ENCODE results near the gene ELMO1.

ELMO1 gene

DNA sequence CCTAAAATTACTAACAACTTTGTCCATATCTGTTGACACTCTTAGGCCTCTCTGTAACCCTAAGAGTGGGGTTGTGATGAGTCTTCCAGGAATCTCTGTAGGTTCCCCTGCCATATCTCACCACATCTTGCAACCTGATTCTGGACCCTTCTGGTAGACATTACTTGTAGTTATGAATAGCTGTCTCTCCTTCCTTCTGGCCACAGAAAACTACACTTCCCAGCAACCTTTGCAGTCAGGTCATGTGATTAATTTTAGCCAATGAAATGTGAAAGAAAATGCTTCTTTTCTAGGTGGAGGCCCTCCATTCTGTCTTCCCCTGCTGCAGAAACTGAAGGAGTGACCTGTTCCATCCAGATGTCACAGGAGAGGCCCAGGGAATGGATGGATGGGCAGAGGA lies 576.8 kb downstream of the ELMO1 start:
- in situ Hi-C loops (cut with MboI; ENCODE audit: low pct_unique_long_range_greater_than_20kb, low sequenced_read_pairs, unreplicated experiment): no loop called here
- TF ChIP-seq, protein P1, sequence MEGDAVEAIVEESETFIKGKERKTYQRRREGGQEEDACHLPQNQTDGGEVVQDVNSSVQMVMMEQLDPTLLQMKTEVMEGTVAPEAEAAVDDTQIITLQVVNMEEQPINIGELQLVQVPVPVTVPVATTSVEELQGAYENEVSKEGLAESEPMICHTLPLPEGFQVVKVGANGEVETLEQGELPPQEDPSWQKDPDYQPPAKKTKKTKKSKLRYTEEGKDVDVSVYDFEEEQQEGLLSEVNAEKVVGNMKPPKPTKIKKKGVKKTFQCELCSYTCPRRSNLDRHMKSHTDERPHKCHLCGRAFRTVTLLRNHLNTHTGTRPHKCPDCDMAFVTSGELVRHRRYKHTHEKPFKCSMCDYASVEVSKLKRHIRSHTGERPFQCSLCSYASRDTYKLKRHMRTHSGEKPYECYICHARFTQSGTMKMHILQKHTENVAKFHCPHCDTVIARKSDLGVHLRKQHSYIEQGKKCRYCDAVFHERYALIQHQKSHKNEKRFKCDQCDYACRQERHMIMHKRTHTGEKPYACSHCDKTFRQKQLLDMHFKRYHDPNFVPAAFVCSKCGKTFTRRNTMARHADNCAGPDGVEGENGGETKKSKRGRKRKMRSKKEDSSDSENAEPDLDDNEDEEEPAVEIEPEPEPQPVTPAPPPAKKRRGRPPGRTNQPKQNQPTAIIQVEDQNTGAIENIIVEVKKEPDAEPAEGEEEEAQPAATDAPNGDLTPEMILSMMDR (IDR thresholded peaks at IDR 0.05; ENCODE audit: extremely low read depth, insufficient read depth, missing control alignments): no peak
- DNase-seq (ENCODE audit: low spot score): no peak

DNA sequence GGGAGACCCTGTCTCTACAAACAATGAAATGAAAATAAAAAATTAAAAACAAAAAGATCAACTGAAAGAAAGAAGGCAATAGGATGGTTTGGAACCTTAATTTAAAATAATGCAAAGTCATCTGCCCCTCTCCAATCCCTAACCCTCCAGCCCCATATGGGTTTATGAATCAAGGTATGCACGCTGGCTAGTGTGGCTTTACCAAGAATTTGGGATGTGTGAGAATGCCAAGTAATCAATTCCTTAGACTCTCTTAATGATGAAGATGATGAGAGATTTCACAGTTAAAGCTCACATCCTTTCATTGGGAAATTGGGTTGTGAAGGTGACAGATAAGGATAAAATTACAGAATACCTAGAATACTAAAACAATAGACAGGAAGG lies 577.3 kb downstream of the ELMO1 start:
- TF ChIP-seq, protein P1 (IDR thresholded peaks at IDR 0.05; ENCODE audit: extremely low read depth, insufficient read depth, missing control alignments): no peak
- in situ Hi-C loops (cut with MboI; ENCODE audit: low pct_unique_long_range_greater_than_20kb, low sequenced_read_pairs, unreplicated experiment): no loop called here
- DNase-seq (ENCODE audit: low spot score): no peak

DNA sequence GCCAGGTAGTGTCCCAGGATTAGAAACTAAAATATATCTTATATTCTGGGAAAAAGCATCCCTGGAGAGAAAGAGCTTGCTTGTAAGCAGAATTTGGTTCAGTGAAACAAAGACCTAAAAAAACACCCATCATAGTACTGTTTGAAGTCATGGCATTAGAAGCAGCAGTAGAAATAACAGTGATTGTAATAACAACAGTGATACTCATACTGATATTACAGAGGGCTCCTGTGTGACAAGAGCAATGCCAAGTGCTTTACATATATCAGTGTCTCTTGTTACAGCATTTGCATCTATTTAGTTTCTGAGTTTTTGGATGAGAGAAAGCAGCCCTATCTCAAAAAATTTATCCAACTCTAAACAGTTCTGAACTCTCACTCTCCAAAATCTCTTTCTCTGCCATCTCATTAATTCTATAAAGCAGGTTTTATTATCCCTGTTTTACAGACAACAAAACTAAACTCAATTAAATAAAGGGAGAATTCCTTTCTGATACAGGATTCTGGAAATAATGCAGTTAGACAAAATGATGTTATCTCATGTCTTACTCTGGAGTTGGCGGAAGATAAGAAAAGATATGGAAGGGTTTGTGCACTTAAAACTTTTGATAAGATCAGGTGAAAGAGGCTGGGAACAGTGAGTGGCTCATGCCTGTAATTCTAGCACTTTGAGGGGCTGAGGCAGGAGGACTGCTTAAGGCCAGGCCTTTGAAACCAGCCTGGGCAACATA lies 577.9 kb downstream of the ELMO1 start:
- in situ Hi-C loops (cut with MboI; ENCODE audit: low pct_unique_long_range_greater_than_20kb, low sequenced_read_pairs, unreplicated experiment): no loop called here
- DNase-seq (ENCODE audit: low spot score): no peak
- TF ChIP-seq, protein P1 (IDR thresholded peaks at IDR 0.05; ENCODE audit: extremely low read depth, insufficient read depth, missing control alignments): no peak

DNA sequence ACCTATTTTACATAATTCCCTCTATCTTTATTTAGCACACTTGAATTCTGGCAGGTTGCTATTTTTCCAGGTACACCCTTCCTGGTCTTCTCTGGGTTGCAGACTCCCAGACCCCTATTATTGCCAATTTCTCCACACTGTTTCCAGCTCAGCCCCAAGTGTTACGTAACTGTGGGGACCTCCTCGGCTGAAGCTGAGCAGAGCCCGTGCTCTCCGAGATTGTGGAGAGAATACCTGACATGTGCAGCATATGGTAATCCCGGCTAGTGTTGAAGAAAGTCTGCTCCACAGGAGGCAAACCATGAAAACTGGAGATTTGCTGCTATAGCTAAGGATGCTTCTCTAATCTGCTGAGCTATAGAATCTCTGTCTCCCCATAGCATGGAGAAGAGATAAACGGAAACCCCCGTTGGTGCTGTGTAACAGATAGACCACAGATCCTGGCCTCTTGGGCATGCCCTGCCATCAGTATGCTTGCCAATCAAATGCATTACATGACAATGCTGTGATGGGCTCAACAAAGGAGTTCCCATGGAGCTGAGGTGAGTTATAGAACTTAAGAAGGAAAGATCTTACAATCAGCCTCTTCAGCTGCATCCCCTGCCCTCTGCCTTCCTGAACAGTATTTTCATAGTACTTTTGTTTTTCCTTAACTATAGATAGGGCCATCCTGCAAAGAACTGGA lies 579.8 kb downstream of the ELMO1 start:
- no peak for DNase-seq (ENCODE audit: low spot score)
- in situ Hi-C loops (cut with MboI; ENCODE audit: low pct_unique_long_range_greater_than_20kb, low sequenced_read_pairs, unreplicated experiment): no loop called here
- TF ChIP-seq, protein P1 (IDR thresholded peaks at IDR 0.05; ENCODE audit: extremely low read depth, insufficient read depth, missing control alignments): no peak

DNA sequence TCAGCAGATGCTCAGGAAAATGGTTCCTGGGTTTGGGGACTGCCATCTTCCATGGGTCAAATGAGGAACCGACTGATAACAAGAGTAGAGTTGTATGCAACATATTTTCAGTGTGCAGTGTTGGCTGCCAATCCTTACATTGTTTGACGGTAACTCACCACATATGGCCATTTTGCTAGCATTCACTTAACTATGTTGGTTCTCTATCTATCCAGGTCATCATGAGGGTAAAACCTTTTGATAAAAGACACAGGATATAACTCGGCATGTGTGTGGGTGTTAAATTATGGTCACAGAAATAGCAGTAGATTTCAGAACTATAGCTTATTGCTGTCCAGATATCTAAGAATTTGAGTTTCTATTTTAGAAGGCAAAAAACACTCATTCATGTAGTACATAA lies 583.6 kb downstream of the ELMO1 start:
- in situ Hi-C loops (cut with MboI; ENCODE audit: low pct_unique_long_range_greater_than_20kb, low sequenced_read_pairs, unreplicated experiment): no loop called here
- TF ChIP-seq, protein P1 (IDR thresholded peaks at IDR 0.05; ENCODE audit: extremely low read depth, insufficient read depth, missing control alignments): no peak
- no peak for DNase-seq (ENCODE audit: low spot score)

DNA sequence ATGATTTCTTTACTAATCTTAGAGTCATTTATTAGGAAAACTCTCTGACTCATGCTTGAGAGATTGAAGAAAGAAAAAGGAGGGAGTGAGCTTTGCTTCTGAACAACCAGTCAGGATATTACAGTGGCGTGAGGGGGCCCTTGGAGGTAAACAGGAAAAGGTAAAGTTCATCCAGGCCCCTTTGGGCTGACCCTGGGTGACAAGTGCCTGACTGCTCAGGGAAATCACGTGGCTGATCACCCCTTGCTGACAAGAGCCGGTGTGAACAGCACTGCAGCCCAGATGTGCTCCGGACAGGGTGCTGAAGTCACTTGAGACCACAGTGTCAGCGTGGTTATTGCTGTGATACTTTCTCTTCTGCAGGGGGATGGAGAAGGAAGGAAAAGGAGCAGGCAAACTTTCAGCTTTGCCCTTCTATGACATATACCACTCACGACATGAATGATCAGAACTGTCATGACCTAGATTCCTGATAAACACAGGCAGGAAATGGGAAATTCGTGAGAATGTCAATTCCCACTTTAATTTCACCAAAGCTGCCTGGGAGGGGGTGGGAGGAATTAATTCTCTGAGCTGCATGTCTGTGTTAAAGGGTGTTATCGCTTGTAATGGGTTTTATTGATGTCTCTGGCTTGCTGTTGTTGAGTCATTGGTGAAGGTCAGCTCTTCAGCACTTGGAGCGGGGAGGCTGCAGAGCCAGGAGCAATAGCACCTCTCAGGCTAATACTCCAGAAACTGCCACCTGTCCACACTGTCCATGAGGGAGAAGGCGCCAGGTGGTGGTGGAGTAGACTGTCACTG lies 584.6 kb downstream of the ELMO1 start:
- no peak for DNase-seq (ENCODE audit: low spot score)
- TF ChIP-seq, protein P1 (IDR thresholded peaks at IDR 0.05; ENCODE audit: extremely low read depth, insufficient read depth, missing control alignments): no peak
- in situ Hi-C loops (cut with MboI; ENCODE audit: low pct_unique_long_range_greater_than_20kb, low sequenced_read_pairs, unreplicated experiment): no loop called here

Measured in GM13977 (cell line).